ENCODE measurements around the gene TUFT1. TPM values are rescaled to one million over a fixed set of nuclear protein-coding genes. Genes with fewer than 3 reads are reported as not detected.
A peak's percentile ranks its signal among the peaks of the same experiment; 100 is the strongest.

Gene TUFT1
- total and polyA plus RNA-seq, 9 of the 15 experiments (the other 6 are each of a cell fraction or from before 2014, with no cell fraction given), result 0.54 to 2.0 (median 1.7) TPM

DNA sequence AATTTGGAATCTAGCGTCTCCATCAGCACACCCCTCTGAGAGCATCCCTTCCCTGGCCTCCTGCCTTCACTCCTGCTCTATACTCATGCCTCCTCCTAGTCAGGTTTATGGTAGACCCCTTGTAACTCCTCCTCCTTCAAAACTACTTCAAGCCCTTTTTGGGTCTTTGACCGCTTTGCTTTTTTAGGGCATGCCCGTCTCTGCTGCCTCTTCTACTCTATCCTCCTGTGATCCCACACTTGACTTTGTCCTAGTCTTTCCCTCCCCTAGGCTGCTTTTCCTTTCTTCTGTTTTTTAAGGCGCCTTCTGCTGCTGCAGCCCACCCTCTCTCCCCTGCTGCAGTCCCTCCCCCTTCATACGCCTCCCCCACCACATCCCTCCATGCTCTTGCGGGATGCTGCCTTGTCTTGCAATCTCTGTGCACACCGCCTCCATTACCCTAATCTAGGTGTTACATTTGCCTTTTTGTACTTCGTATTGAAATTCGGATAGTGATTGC lies 73.2 kb downstream of the TUFT1 start:
- intact Hi-C loops (cut with micrococcal nuclease), result no loop called here
- peak overlapping the region; percentile 82 to 94; a peak in 2 of 4 replicates for H3K9ac ChIP-seq (ENCODE audit: insufficient read depth in 1 of 2, low read depth in 2 of 2, low read length in 2 of 2)
- H3K9me1 ChIP-seq (ENCODE audit: control insufficient read depth, insufficient read depth, low read length), result no peaks in the 10 kb centered on the region
- H3K27me3 ChIP-seq (ENCODE audit: control insufficient read depth in 2 of 2, insufficient read depth in 2 of 2, low read length in 2 of 2), result no peaks in the 10 kb centered on the region
- no peak overlapping the region; the same call in 2 of the 3 replicates for H3K27ac ChIP-seq (ENCODE audit: extremely low read depth, low read depth, low read length)
- peaks cover 16 to 22% of the 10 kb centered on the region in 2 experiments; a peak in 4 of 5 replicates for H3K4me1 ChIP-seq (replicated peaks in 1 of 2; ENCODE audit: control insufficient read depth in 2 of 2, insufficient read depth in 2 of 2, low read length in 2 of 2)
- ATAC-seq (no peak), FAIRE-seq (no peak), DNase-seq (ENCODE audit: extremely low read depth in 1 of 4, low spot score in 3 of 4) (peak in 1 of 4 experiments; percentile 36)
- no peak for TF ChIP-seq BRF1 (IDR thresholded peaks at IDR 0.05; ENCODE audit: borderline replicate concordance, extremely low read depth, insufficient read length)
- no peak for TF ChIP-seq ZBTB40 (IDR thresholded peaks at IDR 0.05)
- no peak for TF ChIP-seq ZBTB40 (CRISPR knock-in tag; IDR thresholded peaks at IDR 0.05)
- TF ChIP-seq, protein P1, sequence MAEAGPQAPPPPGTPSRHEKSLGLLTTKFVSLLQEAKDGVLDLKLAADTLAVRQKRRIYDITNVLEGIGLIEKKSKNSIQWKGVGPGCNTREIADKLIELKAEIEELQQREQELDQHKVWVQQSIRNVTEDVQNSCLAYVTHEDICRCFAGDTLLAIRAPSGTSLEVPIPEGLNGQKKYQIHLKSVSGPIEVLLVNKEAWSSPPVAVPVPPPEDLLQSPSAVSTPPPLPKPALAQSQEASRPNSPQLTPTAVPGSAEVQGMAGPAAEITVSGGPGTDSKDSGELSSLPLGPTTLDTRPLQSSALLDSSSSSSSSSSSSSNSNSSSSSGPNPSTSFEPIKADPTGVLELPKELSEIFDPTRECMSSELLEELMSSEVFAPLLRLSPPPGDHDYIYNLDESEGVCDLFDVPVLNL (CRISPR knock-in tag; IDR thresholded peaks at IDR 0.05; ENCODE audit: low read depth), result no peak
- TF ChIP-seq BHLHE40 (IDR thresholded peaks at IDR 0.05; ENCODE audit: low read length), result no peak
- TF ChIP-seq SRSF3 (IDR thresholded peaks at IDR 0.05; ENCODE audit: insufficient read depth, low read length), result no peak
- peak; percentile 28; the same call in 1 of the 2 replicates for TF ChIP-seq TAL1 (IDR thresholded peaks at IDR 0.05)
- peak; percentile 52; the same call in 1 of the 2 replicates for TF ChIP-seq ZBTB7A (IDR thresholded peaks at IDR 0.05; ENCODE audit: borderline replicate concordance, control insufficient read depth, low read depth, low read length)
- no peak for TF ChIP-seq ZNF444 (CRISPR knock-in tag; IDR thresholded peaks at IDR 0.05)
- TF ChIP-seq CBFA2T2 (conservative IDR thresholded peaks at IDR 0.05), result peak; percentile 47
- TF ChIP-seq CBFA2T3 (IDR thresholded peaks at IDR 0.05), result peak; percentile 73
- peak overlapping the region; percentile 91 for H3K4me2 ChIP-seq (ENCODE audit: insufficient read depth, low read length)
- ChIA-PET POLR2A (no interaction called here), CTCF (ENCODE audit: low intra/inter-chr PET ratio) (no interaction called here)
- WGBS (ENCODE audit: insufficient coverage, low coverage, missing lambda C conversion rate), result 27% methylated on average over 9 of the region's 9 CpGs
- BruUV-seq (replicated peaks), result no TSS peak
- peak overlapping the region; percentile 98 for H3K4me3 ChIP-seq
- no peaks in the 10 kb centered on the region for H3K9me3 ChIP-seq (replicated peaks; ENCODE audit: control insufficient read depth, insufficient read depth, low read depth, low read length)
- H3K79me2 ChIP-seq (ENCODE audit: control insufficient read depth, insufficient read depth, low read length), result peaks cover 25% of the 10 kb centered on the region
- in situ Hi-C loops (cut with MboI), result no loop called here
- H4K20me1 ChIP-seq (replicated peaks; ENCODE audit: control insufficient read depth, insufficient read depth, low read length), result peaks cover 7% of the 10 kb centered on the region; the same call in 1 of the 2 replicates
- H2AFZ ChIP-seq (ENCODE audit: low read depth, low read length), result no peak overlapping the region
- peaks cover 5% of the 10 kb centered on the region; the same call in 1 of the 3 replicates for H3K36me3 ChIP-seq (ENCODE audit: control insufficient read depth, insufficient read depth, low read length)

All from K562 (cell line).